Activated CD4-positive, alpha-beta memory T cell treated with anti-CD3 and anti-CD28 coated beads for 36 hours (primary cell): ENCODE data around the gene SYT5. TPM values are rescaled to one million over a fixed set of nuclear protein-coding genes. Genes with fewer than 3 reads are reported as not detected.
"Not testable (repeated sequence)": the region's sequence is repeated elsewhere in the genome, so short reads cannot be mapped to it uniquely, and the experiment has no call there.

Experiments used
- CTCF ChIA-PET: fragments of 350-600 bp; sonication (Branson Sonifier 250); formaldehyde crosslinking; loops from one replicate; lab custom pipeline; 2021; ENCODE audit warnings: antibody characterized with exemption, inconsistent platforms; lab: Charles Lee
- POLR2A ChIA-PET: fragments of 350-600 bp; sonication (Branson Sonifier 250); formaldehyde crosslinking; loops from one replicate; lab custom pipeline; 2021; ENCODE audit warnings: antibody characterized with exemption; lab: Charles Lee
- DNase-seq: peaks from one replicate; pipeline ENCODE4 v3.0.0-alpha.2; 2020
- H3K27ac Mint-ChIP-seq: one replicate; pipeline ENCODE4 v1.8.0; 2021; ENCODE audit warnings: mixed read lengths
- H3K27me3 Mint-ChIP-seq: one replicate; pipeline ENCODE4 v1.8.0; 2021; ENCODE audit warnings: mixed read lengths
- H3K36me3 Mint-ChIP-seq: one replicate; pipeline ENCODE4 v1.8.0; 2021; ENCODE audit warnings: mixed read lengths
- H3K4me1 Mint-ChIP-seq: one replicate; pipeline ENCODE4 v1.8.0; 2021; ENCODE audit warnings: low read depth, mixed read lengths
- H3K4me3 Mint-ChIP-seq: one replicate; pipeline ENCODE4 v1.8.0; 2021; ENCODE audit warnings: mild to moderate bottlenecking, mixed read lengths
- H3K9me3 Mint-ChIP-seq: one replicate; pipeline ENCODE4 v1.8.0; 2021; ENCODE audit warnings: mixed read lengths
- intact Hi-C: fragments of 100-400 bp; cut with micrococcal nuclease; formaldehyde crosslinking; loops from one replicate; pipeline ENCODE4 v1.15.1; 2023
- total RNA-seq, 2 experiments: library from RNA; stranded (reverse); gene quantifications; one replicate each; pipeline ENCODE4 v1.2.3, GENCODE V29; 2021

The SYT5 gene
- total RNA-seq, 2 experiments from 2014 or later = 0.22 TPM; not detected in 1

- peaks cover 34% of the 10 kb centered on the region for H3K36me3 Mint-ChIP-seq
- POLR2A ChIA-PET = no interaction called here
- no peak overlapping the region for H3K4me3 Mint-ChIP-seq
- no peaks in the 10 kb centered on the region for H3K27me3 Mint-ChIP-seq
- CTCF ChIA-PET = no interaction called here
- intact Hi-C loops = no loop called here
- no peak overlapping the region for H3K27ac Mint-ChIP-seq
- H3K4me1 Mint-ChIP-seq = no peaks in the 10 kb centered on the region
- peaks cover 11% of the 10 kb centered on the region for H3K9me3 Mint-ChIP-seq
- no peak for DNase-seq
Observed at GRCh38 chr19:55224038-55224665, 44.1 kb upstream of the SYT5 start.

GRCh38 chr19:55223291-55224037, 43.4 kb upstream of the SYT5 start:
- H3K9me3 Mint-ChIP-seq = peaks cover 11% of the 10 kb centered on the region
- peaks cover 30% of the 10 kb centered on the region for H3K36me3 Mint-ChIP-seq
- ChIA-PET CTCF (no interaction called here), POLR2A (no interaction called here)
- no peaks in the 10 kb centered on the region for H3K27me3 Mint-ChIP-seq
- H3K27ac Mint-ChIP-seq = no peak overlapping the region
- no peak for DNase-seq
- no peaks in the 10 kb centered on the region for H3K4me1 Mint-ChIP-seq
- no peak overlapping the region for H3K4me3 Mint-ChIP-seq
- intact Hi-C loops = no loop called here

GRCh38 chr19:55220525-55220924, 40.4 kb upstream of the SYT5 start:
- intact Hi-C loops = no loop called here
- POLR2A ChIA-PET = no interaction called here

GRCh38 chr19:55216461-55217198, 36.5 kb upstream of the SYT5 start:
- ChIA-PET CTCF (interaction anchor here (0.6 to 0.7 kb wide), 2 partner anchors 13 to 509 kb away, joined by 3 read pairs; no protein-coding TSS in a partner anchor), POLR2A (interaction anchor here (0.6 kb wide), 1 partner anchor 43 kb away, joined by 4 read pairs; no protein-coding TSS in a partner anchor)
- H3K4me1 Mint-ChIP-seq = peaks cover 11% of the 10 kb centered on the region
- intact Hi-C loops = loop anchor here (2.0 kb wide), 1 partner anchor 42 kb away; the partner anchor contains the start of gene PPP6R1
- peaks cover 18% of the 10 kb centered on the region for H3K9me3 Mint-ChIP-seq
- no peak overlapping the region for H3K27ac Mint-ChIP-seq
- no peak overlapping the region for H3K4me3 Mint-ChIP-seq
- DNase-seq = peak; percentile 76
- peaks cover 14% of the 10 kb centered on the region for H3K36me3 Mint-ChIP-seq
- peaks cover 20% of the 10 kb centered on the region for H3K27me3 Mint-ChIP-seq

More at GRCh38 chr19:55220525-55220924, 40.4 kb upstream of the SYT5 start:
- CTCF ChIA-PET = no interaction called here
- no peak for DNase-seq
- no peak overlapping the region for H3K27ac Mint-ChIP-seq
- peaks cover 11% of the 10 kb centered on the region for H3K9me3 Mint-ChIP-seq
- peaks cover 11% of the 10 kb centered on the region for H3K4me1 Mint-ChIP-seq
- H3K36me3 Mint-ChIP-seq = peaks cover 17% of the 10 kb centered on the region
- H3K4me3 Mint-ChIP-seq = no peak overlapping the region
- H3K27me3 Mint-ChIP-seq = peaks cover 7% of the 10 kb centered on the region

- peaks cover 29% of the 10 kb centered on the region for H3K27me3 Mint-ChIP-seq
- H3K4me1 Mint-ChIP-seq = peaks cover 11% of the 10 kb centered on the region
- intact Hi-C loops = no loop called here
- H3K4me3 Mint-ChIP-seq = no peak overlapping the region
- ChIA-PET CTCF (no interaction called here), POLR2A (no interaction called here)
- peaks cover 3% of the 10 kb centered on the region for H3K36me3 Mint-ChIP-seq
- H3K9me3 Mint-ChIP-seq = peaks cover 6% of the 10 kb centered on the region
- H3K27ac Mint-ChIP-seq = no peak overlapping the region
- no peak for DNase-seq
Observed at GRCh38 chr19:55213547-55213946, 33.5 kb upstream of the SYT5 start.

- peaks cover 29% of the 10 kb centered on the region for H3K27me3 Mint-ChIP-seq
- H3K4me1 Mint-ChIP-seq = peaks cover 11% of the 10 kb centered on the region
Observed at GRCh38 chr19:55212447-55212846, 32.4 kb upstream of the SYT5 start.

GRCh38 chr19:55209693-55210472, 29.8 kb upstream of the SYT5 start:
- Mint-ChIP-seq H3K4me1 (peaks cover 2% of the 10 kb centered on the region), H3K4me3 (no peak overlapping the region), H3K27me3 (peaks cover 35% of the 10 kb centered on the region), H3K27ac (no peak overlapping the region), H3K9me3 (peaks cover 6% of the 10 kb centered on the region), H3K36me3 (peaks cover 3% of the 10 kb centered on the region)
- no peak for DNase-seq
- CTCF ChIA-PET = no interaction called here
- intact Hi-C loops = no loop called here
- POLR2A ChIA-PET = no interaction called here

More at GRCh38 chr19:55212447-55212846, 32.4 kb upstream of the SYT5 start:
- ChIA-PET POLR2A (no interaction called here), CTCF (interaction anchor here (1.2 kb wide), 1 partner anchor 44 kb away, joined by 4 read pairs; no protein-coding TSS in a partner anchor)
- Mint-ChIP-seq H3K27ac (no peak overlapping the region), H3K36me3 (peaks cover 3% of the 10 kb centered on the region), H3K4me3 (no peak overlapping the region), H3K9me3 (peaks cover 6% of the 10 kb centered on the region)
- intact Hi-C loops = no loop called here
- DNase-seq = peak; percentile 71

GRCh38 chr19:55208880-55209692, 29.0 kb upstream of the SYT5 start, which contains the start of gene PTPRH:
TSS of gene PTPRH (minus strand) at chr19:55209501. CDS start at chr19:55209433, 68 bp downstream.
- Mint-ChIP-seq H3K4me3 (no peak within 1 kb of the TSS), H3K36me3 (peaks cover 3% of the 10 kb centered on the region), H3K9me3 (peaks cover 6% of the 10 kb centered on the region), H3K27ac (no peak within 1 kb of the TSS), H3K4me1 (peaks cover 2% of the 10 kb centered on the region), H3K27me3 (peaks cover 33% of the 10 kb centered on the region)
- intact Hi-C loops = no loop called here
- DNase-seq = no peak
- CTCF ChIA-PET = interaction anchor here (0.6 kb wide), 1 partner anchor 76 kb away, joined by 3 read pairs; no protein-coding TSS in a partner anchor
- POLR2A ChIA-PET = interaction anchor here (0.6 kb wide), 1 partner anchor 24 kb away, joined by 3 read pairs; no protein-coding TSS in a partner anchor

- no peaks in the 10 kb centered on the region for H3K9me3 Mint-ChIP-seq
- peak; percentile 64 for DNase-seq
- CTCF ChIA-PET = no interaction called here
- peak overlapping the region; percentile 23 for H3K27ac Mint-ChIP-seq
- no peak overlapping the region for H3K4me3 Mint-ChIP-seq
- POLR2A ChIA-PET = no interaction called here
- intact Hi-C loops = no loop called here
- H3K27me3 Mint-ChIP-seq = peaks cover 30% of the 10 kb centered on the region
- H3K36me3 Mint-ChIP-seq = no peaks in the 10 kb centered on the region
- peaks cover 2% of the 10 kb centered on the region for H3K4me1 Mint-ChIP-seq
Observed at GRCh38 chr19:55206664-55207500, 26.8 kb upstream of the SYT5 start.

GRCh38 chr19:55202199-55202598, 22.1 kb upstream of the SYT5 start:
- H3K27ac Mint-ChIP-seq, H3K4me1 Mint-ChIP-seq, intact Hi-C loops, CTCF ChIA-PET, H3K9me3 Mint-ChIP-seq, H3K36me3 Mint-ChIP-seq, H3K4me3 Mint-ChIP-seq, POLR2A ChIA-PET: not testable (repeated sequence)
- DNase-seq = peak; percentile 20
- H3K27me3 Mint-ChIP-seq = peaks cover 24% of the 10 kb centered on the region
